Stomach (tissue), 4 donors: ENCODE results near the gene CD82.

ENCODE experiments used
- POLR2A ChIP-seq, 4 donors: fragments of 450-650 bp; IDR thresholded peaks; one replicate each; pipeline ENCODE4 v1.6.1; 2016; ENCODE audit warnings: antibody characterized with exemption in 4 of 4, control low read depth in 2 of 4, mild to moderate bottlenecking in 1 of 4, moderate library complexity in 1 of 4
- POLR2AphosphoS5 ChIP-seq, 3 donors: sonication (generic); formaldehyde crosslinking; IDR thresholded peaks; one replicate each; pipeline ENCODE4 v1.6.1; 2016; ENCODE audit warnings: antibody characterized with exemption in 3 of 3
- TF ChIP-seq, protein P1 (sequence below), 7 experiments: fragments of 450-650 bp in 4 of 7; fragments of 200-600 bp in 3 of 7; sonication (generic) in 3 of 7; IDR thresholded peaks; one replicate each; pipeline ENCODE4 v1.5.1; 2016 to 2019; ENCODE audit warnings: antibody characterized with exemption in 7 of 7, control low read depth in 2 of 7, mild to moderate bottlenecking in 1 of 7

DNA sequence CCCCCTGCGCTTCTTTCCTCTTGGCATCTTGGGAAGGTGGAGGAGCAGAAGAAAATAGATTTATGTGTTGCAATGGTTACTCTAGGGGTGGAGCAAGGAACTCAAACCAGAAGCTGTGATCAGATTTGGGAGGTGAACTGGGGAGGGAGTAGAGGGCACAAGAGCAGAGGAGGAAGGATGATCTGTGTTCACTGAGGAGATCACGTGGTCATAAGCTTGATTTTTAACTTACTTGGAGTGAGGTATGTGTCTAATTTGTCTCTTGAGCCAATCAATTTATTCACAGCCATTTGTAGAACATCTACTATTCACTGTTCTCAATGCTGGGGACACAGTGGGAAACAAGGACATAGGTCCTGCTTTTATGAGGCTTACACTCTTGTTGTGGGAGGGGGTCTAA is 24.8 kb upstream of the CD82 start:
- TF ChIP-seq, protein P1, sequence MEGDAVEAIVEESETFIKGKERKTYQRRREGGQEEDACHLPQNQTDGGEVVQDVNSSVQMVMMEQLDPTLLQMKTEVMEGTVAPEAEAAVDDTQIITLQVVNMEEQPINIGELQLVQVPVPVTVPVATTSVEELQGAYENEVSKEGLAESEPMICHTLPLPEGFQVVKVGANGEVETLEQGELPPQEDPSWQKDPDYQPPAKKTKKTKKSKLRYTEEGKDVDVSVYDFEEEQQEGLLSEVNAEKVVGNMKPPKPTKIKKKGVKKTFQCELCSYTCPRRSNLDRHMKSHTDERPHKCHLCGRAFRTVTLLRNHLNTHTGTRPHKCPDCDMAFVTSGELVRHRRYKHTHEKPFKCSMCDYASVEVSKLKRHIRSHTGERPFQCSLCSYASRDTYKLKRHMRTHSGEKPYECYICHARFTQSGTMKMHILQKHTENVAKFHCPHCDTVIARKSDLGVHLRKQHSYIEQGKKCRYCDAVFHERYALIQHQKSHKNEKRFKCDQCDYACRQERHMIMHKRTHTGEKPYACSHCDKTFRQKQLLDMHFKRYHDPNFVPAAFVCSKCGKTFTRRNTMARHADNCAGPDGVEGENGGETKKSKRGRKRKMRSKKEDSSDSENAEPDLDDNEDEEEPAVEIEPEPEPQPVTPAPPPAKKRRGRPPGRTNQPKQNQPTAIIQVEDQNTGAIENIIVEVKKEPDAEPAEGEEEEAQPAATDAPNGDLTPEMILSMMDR (IDR thresholded peaks at IDR 0.05) = no peak
- TF ChIP-seq POLR2A (IDR thresholded peaks at IDR 0.05) (no peak), POLR2AphosphoS5 (IDR thresholded peaks at IDR 0.05) (no peak)
